ENCODE results near the gene MMAB. TPM values are rescaled to one million over a fixed set of nuclear protein-coding genes. Genes with fewer than 3 reads are reported as not detected.

Gene MMAB
- total RNA-seq, 6 experiments from 2014 or later, result 12.8 to 23.1 (median 18.7) TPM

GRCh38 chr12:109592905-109593272 is 19.6 kb upstream of the MMAB start:
- no peak for TF ChIP-seq CTCF (IDR thresholded peaks at IDR 0.05)
- no peaks in the 10 kb centered on the region for H3K36me3 Mint-ChIP-seq (ENCODE audit: low read depth)
- H3K27ac Mint-ChIP-seq, result no peak overlapping the region
- H3K9me3 Mint-ChIP-seq, result no peaks in the 10 kb centered on the region
- no peak for DNase-seq
- peaks cover 6% of the 10 kb centered on the region for H3K4me1 Mint-ChIP-seq (ENCODE audit: low read depth)
- no peak overlapping the region for H3K4me3 Mint-ChIP-seq
- H3K27me3 Mint-ChIP-seq (ENCODE audit: insufficient read depth), result peaks cover 2% of the 10 kb centered on the region; the same call in 1 of the 2 replicates

- Mint-ChIP-seq H3K4me3 (no peak overlapping the region), H3K36me3 (ENCODE audit: low read depth) (no peaks in the 10 kb centered on the region), H3K27me3 (ENCODE audit: insufficient read depth) (peaks cover 2% of the 10 kb centered on the region; the same call in 1 of the 2 replicates), H3K4me1 (ENCODE audit: low read depth) (peaks cover under 1% of the 10 kb centered on the region; the same call in 1 of the 2 replicates), H3K9me3 (no peaks in the 10 kb centered on the region), H3K27ac (no peak overlapping the region)
- TF ChIP-seq CTCF (IDR thresholded peaks at IDR 0.05), result no peak
- no peak for DNase-seq
Observed at GRCh38 chr12:109592195-109592904, 19.0 kb upstream of the MMAB start.

- Mint-ChIP-seq H3K36me3 (ENCODE audit: low read depth) (no peaks in the 10 kb centered on the region), H3K9me3 (no peaks in the 10 kb centered on the region), H3K4me3 (no peak overlapping the region), H3K4me1 (ENCODE audit: low read depth) (no peaks in the 10 kb centered on the region), H3K27ac (no peak overlapping the region), H3K27me3 (ENCODE audit: insufficient read depth) (peaks cover 2% of the 10 kb centered on the region; the same call in 1 of the 2 replicates)
- no peak for TF ChIP-seq CTCF (IDR thresholded peaks at IDR 0.05)
- no peak for DNase-seq
Observed at GRCh38 chr12:109591041-109591440, 17.7 kb upstream of the MMAB start.

DNA sequence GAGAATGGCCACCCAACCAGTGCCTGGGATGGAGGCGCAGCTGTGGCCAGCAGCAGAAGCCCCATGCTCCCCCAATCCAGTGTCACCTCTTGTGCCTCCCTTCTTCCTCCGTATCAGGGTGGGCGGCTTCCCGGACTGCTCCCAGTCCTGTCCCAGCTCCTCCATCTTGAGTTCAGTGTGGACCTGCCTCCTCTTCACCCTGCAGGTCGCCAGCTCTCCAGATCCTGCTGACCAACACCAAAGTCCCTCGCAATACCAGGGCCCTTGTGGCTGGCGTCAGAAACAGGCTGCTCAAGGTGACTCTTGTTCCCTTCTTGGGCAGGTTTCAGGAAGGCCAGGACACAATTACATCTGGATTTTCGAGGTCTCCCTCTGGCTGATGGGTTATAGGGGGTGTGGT is 17.3 kb upstream of the MMAB start:
- H3K9me3 Mint-ChIP-seq, result no peaks in the 10 kb centered on the region
- no peaks in the 10 kb centered on the region; the same call in 1 of the 2 replicates for H3K27me3 Mint-ChIP-seq (ENCODE audit: insufficient read depth)
- no peak for TF ChIP-seq CTCF (IDR thresholded peaks at IDR 0.05)
- no peak for DNase-seq
- no peak overlapping the region for H3K27ac Mint-ChIP-seq
- H3K36me3 Mint-ChIP-seq (ENCODE audit: low read depth), result no peaks in the 10 kb centered on the region
- H3K4me1 Mint-ChIP-seq (ENCODE audit: low read depth), result no peaks in the 10 kb centered on the region
- no peak overlapping the region for H3K4me3 Mint-ChIP-seq

DNA sequence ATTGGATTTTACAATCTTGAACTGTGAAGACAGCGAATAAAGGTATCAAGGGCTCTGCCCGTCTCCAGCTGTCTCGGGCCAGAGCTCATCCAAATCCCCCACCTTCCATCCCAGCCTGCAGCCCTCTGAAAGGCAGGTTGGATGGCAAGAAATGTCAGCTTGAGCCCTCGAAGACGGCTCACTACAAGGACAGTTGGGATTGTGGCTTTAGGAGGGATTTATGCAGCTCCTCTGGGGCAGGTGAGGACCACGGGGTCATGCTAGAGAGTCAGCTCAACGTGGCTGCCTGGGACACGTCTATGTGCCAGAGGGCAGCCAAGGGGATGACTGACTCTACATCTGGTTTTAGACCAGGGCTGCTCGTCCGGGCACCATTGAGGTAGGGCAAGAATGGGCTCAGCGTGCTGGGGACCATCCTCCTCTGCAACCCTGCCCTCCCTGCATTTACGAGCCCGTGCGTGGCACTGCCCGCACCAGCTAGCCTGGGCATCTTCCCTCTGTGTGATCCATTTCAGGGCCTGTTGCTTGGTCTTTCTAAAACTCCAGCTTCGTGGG is 16.5 kb upstream of the MMAB start:
- no peak for TF ChIP-seq CTCF (IDR thresholded peaks at IDR 0.05)
- H3K36me3 Mint-ChIP-seq (ENCODE audit: low read depth), result no peaks in the 10 kb centered on the region
- no peak overlapping the region for H3K4me3 Mint-ChIP-seq
- H3K9me3 Mint-ChIP-seq, result no peaks in the 10 kb centered on the region
- no peak overlapping the region for H3K27ac Mint-ChIP-seq
- DNase-seq, result no peak
- no peaks in the 10 kb centered on the region; the same call in 1 of the 2 replicates for H3K27me3 Mint-ChIP-seq (ENCODE audit: insufficient read depth)
- no peaks in the 10 kb centered on the region for H3K4me1 Mint-ChIP-seq (ENCODE audit: low read depth)

Data from HFFc6 (cell line).